ENCODE measurements around the gene PEF1.

Gene PEF1

DNA sequence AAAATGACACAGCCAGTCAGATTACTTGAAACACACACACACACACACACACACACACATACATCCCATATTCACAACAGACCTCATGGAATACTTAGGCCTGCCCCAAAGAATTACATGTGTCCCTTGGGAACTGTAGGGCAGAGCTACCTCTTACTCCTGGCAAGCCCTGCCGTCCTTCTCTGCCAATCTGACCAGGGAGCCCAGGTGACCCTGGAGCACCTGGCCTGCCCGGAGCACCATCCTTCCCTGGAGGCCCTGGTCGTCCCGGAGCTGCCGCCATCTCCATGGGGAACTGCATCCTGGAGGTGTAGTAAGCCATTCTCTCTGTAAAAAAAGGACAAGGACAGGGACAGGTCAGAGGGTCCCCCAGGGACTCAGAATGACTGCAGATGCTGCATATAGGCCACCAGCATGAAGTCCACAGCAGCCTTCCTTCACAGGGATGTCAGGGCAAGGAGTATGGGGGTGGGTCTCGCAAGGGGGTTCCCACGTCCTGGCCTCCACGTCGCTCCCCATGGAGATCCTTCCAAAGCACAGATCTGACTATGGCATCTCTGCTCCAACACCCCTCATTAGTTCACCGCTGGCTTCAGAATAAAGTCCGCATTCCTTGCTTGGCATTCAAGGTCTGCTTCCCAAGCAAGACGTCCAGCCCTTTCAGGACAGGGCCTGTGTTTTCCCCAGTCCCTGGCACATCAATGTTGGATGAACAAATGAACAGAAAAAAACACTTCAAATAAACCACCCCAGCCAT is 9.2 kb upstream of the PEF1 start:
- DNase-seq = no peak

DNA sequence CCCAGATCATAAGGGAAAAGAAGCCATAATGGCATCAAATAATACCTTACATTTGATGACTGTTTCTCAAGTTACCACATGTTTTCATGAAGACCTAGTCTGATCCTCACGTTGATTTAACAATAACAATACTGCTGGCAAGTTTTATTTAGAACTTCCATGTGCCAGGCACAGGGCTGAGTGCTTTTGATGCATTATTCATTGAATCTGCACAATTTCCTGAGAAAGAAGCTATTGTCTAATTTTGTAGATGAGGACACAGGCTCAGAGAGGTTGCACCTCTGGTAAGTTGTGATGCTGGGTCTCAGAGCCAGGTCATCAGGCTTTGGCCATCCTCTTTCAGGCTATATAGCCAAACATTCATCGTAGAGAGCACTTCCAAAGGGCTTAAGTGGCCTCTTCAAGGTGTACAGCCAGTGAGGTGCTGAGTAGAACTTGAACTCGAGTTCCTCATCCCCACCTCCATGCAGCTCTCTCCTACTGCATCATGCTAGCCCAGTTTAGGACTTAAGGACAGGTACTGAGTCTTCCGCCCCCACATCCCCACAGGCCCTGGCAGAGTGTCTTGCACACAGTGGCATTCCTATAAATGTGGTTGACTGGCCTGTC is 8.3 kb upstream of the PEF1 start:
- no peak for DNase-seq

DNA sequence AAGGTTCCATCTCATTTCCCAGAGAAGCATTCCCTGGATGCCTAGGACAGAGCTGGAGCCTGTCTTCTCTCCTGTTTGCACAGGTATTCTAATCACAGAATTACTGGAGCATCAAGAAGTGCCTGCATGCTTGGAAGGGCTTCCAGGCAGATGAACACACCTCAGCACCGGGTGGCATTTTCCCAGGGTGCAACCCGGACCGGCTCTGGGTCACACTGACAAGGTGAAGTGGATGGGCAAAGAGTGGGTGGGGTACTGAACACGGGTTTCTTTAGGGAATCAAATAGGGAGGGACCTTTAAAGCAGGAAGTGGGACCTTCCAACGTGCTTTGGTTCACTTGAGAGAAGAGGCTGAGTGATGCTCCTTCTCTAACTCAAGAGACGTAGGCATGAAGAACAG is 7.1 kb upstream of the PEF1 start:
- no peak for DNase-seq

DNA sequence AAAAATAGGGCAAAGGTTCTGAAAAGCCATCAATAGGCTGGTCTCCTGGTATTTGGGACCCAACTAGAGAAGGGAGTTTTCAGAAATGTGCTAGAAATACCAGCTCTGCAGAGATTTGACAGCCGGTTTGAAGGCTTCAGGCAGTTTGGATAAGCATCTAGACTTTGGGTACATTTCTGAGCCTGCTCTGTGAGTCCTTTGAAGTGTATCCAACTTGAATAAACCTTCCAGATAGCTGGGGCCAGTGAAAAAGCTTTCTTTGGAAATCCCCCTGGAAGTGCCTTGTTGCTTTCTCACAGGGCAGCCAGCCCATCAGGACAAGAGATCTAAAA is 6.4 kb upstream of the PEF1 start:
- no peak for DNase-seq

DNA sequence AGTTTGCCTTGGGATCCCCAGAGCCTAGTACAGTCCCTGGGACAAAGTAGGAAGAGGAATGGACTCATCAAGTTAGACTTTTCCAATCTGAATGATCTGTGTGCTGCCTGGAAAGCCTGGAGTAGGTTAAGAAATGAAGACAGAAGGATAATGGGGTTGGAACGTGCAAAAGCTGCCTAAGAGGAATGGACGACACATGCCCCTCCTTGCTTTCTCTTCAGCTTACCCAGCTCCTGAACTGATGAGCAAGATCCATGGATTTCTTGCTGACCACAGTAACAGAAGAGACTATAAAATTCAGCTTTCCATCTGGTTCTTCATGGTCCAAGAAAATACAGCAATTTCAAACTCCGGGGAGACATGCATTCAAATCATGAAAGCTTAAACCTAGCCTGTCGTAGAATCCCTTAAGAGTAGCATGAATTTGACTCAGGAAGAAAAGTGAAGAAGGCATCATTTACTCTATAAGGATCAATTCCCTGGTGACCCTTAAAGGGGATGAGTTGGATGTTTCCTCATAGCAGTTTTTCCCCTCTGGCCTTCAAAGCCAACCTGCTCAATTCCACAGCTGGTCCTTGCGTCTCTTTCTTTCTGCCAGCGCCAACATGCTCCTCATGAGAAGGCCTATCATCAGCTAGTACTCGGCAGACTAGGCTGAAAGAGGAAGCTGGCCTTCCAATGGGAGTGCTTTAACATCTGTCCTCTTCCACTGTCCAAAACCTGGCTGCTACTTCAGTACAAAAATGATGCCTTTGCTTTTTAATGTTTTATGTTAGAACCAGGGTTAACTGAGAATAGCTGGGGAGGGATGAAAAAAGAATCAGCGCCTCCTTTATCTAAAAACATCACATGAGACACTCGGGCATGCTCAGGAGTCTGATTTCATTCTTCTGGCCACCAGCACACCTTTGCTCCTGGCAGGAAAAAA is 5.7 kb upstream of the PEF1 start:
- no peak for DNase-seq

DNA sequence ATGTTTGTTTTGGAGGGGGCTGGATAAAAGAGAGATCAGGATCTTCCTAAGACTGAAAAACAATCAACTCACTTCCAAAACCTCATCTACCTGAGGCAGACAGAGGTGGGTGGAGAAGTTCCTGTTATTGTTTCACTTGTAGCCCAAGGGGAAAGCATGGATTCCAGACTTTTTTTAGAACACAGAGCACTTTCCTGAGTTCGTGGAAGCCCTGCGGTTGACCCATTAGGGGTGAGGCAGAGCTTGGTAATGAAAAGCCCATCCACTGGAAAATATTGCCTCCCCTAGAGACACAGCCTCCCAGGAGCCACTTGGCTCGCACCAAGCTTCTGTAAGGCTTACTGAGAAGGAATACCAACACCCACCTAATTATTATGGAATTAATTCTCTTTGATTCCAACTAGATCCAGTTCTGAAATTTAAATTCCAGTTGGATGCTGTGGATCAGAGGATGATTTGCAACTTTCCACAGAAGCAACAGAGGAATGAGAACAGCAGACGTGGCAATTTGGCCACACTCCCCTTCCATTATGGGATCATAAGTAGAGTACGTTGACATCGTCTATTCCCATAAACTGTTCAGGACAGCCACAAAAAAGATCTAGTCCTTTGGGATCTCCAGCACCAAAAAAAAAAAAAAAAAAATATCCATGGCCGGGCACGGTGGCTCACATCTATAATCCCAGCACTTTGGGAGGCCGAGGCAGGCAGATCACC is 4.1 kb upstream of the PEF1 start:
- no peak for DNase-seq

DNA sequence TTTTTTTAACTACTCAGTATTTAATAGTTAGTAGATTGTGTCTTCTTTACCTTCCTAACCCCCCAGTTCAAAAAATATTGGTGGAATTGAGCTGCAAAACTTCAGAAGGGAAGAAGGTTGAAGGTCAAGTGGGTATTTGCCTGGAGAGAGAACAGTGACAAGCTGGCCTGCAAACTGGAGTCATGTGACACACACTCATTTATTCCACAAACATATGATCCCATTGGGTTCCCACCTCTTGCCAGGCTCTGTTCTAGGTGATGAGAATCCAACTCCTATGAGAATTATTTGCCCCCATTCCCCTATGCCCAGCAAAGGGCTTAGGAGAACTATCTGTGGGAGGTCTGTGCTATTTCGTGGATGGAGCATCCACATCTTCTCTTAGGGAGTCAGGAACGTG is 3.5 kb upstream of the PEF1 start:
- no peak for DNase-seq

DNA sequence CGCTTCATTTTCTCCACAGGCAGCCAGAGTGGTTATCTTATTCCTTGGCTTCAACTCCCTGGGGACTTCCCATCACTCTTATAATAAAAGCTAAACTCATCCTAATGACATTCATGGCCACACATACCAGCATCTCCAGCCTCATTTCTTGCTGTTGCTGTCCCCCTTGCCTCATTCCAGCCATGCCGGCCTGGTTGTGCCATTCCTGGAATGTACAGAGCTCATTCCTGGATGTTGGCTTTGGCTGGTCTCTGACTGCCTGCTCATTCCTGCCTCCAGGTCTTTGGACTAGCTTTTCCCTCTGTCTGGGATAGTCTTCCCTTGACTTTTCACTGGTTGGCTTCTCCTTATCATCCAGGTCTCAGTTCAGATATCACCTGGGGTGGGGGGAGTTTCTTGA is 2.4 kb upstream of the PEF1 start:
- DNase-seq = no peak

DNA sequence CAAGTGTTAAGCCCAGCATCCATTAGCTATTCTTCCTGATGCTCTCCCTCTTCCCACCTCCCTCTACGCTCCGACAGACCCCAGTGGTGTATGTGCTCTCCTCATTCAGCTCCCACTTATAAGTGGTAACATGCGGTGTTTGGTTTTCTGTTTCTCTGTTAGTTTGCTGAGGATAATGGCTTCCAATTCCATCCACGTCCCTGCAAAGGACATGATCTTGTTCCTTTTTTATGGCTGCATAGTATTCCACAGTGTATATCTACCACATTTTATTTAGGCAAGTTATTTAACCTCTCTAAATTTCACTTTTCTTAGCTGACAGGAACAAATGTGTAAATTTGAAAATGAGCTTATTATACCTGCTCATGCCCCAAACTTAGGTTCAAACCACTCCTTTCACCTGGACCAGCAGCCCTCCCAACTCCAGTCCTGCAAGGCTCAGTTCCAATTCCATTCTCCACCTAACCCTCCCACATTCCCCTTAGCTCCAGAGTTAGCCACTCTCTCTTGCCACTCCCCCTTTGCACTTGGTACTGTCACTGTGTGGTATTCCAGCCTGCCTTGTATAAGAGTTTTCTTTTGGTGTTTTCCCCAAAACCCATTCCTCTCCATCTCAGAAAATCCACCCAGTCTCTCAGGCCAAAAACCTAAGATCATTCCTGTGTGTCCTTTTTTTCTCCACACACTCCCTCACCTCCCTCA is 1.7 kb upstream of the PEF1 start:
- no peak for DNase-seq

DNA sequence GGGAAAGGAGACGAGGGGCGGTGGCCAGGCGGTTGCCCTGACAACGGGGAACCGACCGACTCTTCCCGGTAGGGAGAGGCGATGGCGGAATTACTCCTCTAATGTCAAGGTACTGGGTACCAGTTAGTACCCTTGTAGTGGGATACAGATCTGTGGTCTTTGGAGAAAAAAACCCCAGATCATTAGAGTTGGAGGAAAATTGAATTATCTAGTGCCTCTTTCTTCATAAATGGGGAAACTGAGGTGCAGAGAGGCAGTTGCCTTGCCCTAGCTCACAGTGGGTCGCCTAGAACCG is 545 bp upstream of the PEF1 start:
- no peak for DNase-seq

DNA sequence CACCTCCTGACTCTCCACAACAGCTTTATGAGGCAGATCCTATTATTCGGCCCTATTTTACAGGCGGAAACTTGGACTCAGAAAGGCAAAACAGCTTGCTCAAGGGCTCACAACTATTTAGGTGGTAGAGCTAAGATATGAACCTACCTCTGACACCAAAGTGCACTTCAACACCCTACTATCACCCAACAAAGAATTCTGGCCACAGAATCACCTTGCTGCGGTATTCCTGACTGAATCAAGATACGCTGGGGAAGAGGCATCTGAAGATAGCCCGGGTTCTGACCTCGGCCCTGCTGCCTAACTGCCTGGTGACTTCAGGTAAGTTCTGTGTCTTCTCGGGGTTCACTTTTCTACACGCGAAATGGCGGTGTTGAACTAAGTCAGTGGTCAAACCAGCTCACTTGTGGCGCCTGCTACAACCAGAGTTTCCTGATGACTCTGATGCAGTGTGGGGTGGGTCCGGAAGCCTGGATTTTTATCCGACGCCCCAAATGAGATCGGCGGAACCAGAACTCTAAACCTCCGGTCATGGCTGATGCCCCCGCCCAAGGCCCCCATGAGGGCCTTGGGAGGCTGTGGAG is 608 bp downstream of the PEF1 start:
- DNase-seq = no peak

DNA sequence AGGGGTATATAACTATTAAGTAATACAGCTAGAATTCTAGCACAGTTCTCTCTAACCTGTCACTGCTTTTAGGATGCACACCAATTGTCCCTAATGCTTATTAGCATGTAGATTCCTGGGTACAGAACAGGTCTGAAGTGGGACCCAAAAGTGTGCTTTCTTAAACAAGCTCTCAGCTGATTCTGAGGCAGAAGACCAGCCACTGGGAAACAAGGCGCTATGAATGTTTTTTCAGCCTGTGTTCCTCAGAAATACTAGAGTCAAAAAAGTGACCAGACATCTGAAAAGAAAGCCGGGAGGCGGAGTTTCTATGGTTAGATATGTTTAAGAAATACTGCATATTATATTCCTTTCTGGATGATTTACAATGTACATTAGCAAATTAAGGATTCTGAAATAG is 1.8 kb downstream of the PEF1 start:
- DNase-seq = no peak

DNA sequence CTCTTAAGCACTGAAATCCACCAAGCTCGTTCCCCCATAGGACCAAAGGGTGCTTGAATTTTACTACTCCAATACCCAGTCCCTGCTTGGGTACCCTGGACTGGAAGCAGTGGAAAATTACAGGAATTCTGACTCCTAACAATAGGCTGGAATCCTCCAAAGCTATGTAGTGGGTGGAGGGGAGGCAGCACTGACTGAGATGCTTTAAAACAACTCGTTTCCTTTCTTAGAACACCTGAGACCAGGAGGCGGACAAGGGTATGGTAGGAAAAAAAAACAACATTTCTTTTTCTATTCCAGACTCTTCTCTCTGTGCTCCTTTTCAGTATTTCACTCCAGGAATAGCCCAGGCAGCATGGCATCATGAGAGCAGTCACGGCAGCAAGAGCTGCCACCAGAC is 2.3 kb downstream of the PEF1 start:
- no peak for DNase-seq

DNA sequence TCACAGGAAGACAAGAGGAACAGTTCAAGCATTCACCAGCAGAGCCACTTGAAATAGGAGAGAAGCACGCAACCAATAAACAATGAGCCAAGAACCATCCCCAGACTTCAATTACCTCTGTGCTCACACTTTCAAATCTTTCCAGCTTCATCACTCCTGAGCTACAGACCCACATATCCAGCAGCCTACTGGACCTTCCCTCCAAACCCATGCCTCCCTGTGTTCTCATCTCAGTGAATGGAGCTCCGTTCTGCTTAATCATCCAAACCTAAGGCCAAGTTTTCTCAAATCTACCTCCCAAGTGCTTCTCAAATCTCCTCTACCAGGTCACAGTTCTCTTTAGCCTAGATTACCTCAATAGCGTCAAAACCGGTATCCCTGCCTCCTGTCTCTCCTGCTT is 3.7 kb downstream of the PEF1 start:
- no peak for DNase-seq

DNA sequence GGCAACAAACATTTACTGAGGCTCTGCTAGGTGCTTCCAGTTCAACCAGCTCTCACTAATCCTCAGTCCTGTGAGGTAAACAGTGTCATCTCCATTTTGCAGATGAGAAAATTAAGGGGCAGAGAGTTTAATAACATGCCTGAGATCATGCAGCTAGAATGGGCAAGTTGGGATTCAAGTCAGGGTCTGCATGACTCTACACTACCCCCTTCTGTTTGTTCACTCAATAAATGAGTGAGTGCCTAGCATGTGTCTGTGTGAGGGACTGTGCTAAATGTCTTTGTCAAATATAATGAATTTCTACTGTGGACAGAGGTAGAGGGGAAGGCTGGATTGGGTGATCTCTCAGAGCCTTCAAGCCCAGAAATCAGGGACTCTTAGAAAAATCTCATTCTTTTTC is 4.5 kb downstream of the PEF1 start:
- DNase-seq = no peak

DNA sequence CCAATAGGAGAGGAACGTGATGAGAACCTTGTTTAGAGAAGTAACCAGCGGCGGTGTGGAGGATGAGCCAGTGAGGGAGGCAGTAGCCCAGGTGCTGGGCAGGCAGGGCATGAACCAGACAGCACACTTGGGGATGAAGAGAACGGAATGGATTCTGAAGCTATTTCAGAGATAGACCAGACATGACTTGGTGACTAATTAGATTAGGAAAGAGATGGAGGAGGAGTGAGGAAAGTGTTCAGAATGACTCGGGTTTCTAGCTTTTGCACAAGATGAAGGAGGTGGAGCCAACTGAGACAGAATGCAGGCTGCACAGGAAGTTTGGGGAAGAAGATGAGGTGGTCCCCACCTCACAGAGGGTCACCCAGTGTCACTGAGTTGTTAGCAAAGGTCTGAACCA is 5.1 kb downstream of the PEF1 start:
- DNase-seq = no peak

DNA sequence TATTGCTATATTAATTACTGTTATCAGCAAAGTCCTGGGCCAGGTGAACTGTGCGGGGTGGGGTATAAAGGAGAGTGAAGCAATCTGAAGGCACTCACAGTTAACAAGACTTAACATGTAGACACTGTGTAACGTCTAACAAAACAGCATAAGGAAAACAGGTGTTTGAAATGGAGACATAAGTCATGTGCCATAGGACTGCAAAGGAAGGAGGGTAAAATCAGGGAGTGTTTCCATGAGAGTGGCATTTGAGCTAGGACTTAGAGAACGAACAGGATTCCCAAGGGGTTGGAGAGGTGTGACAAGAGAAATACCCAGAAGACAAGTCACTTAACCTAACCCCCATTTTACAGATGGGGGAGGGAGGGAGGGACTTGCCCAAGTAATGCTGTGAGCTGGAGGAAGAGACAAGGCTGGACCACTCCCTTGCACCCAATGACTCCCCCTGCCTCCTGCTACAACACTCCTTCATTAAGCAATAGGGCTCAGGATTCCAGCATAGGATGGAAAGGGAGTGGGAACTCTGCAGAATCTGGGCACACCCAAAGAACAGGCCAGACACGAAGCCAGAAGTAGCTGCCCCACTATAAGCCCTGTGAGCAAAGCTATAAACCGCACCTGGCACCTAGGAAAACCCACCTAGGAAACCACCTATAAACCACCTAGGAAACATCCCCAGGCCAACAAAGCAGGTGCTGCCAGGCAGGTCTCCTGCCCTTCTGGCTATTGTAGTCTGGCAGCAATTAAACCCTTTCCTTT is 6.6 kb downstream of the PEF1 start:
- no peak for DNase-seq

DNA sequence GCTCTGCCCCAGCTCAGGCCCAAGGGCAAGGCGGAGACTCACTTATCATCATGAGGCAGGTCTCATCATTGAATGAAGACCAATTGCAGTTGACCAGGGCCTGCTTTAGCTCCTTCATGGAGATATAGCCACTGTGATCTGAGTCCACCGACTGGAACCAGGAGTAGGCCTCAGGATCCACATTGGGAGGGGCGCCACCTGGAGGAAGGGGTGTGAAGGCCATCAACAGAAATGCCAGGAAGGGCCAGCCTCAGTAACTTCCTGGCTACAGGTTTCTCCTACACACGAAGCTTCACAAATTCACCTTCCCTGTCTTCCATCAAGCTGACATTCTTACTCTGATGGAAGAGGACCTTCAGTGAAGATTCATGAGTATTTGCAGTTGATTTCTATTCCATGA is 11.6 kb downstream of the PEF1 start:
- no peak for DNase-seq

DNA sequence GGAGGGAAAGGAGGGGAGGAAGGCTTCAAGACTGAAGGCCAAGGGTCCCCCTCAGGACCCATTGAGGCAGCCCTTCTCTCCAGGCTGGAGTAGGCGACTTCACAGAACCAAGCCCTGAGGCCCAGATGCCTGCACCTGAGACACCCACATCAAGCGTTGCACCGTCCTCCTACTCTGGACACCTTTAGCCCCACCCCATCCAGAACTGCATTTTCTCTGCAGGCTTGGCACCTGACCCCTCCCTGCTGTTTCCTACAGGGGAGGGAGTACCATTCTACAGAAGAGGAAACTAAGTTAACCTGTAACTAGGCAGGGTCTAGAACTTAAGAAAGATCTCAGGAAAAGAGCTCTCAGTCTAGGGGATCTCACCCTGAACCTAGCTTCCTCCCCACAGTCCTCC is 12.0 kb downstream of the PEF1 start:
- no peak for DNase-seq

DNA sequence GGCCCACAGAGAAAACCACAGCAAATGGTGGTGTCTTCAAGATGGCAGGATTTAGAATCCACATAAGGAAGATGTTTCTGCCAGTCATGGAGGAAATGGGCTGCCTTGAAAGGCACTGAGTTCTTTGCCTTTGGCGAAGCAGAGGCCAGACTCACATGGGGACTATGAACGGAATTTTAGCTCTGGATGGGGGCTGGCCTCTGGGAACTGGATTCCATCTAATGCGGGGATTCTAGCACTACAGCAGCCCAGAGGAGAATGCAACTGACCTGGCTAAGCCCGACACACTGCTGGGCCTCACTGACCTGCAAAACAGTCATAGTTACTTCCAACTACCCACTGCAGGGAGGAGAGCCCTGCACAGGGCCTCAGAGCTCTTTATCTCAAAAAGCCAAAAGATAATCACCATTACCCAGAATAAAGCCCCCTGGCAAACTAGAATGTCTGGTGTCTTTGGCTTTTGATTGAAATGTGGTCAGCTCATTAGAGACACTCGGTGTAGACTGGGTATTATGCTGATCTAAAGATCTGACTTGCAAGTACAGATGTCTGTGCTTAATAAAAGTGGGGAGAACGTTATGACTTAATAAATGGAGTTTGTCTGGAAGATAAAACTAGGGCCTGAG is 15.6 kb downstream of the PEF1 start:
- DNase-seq = no peak

DNA sequence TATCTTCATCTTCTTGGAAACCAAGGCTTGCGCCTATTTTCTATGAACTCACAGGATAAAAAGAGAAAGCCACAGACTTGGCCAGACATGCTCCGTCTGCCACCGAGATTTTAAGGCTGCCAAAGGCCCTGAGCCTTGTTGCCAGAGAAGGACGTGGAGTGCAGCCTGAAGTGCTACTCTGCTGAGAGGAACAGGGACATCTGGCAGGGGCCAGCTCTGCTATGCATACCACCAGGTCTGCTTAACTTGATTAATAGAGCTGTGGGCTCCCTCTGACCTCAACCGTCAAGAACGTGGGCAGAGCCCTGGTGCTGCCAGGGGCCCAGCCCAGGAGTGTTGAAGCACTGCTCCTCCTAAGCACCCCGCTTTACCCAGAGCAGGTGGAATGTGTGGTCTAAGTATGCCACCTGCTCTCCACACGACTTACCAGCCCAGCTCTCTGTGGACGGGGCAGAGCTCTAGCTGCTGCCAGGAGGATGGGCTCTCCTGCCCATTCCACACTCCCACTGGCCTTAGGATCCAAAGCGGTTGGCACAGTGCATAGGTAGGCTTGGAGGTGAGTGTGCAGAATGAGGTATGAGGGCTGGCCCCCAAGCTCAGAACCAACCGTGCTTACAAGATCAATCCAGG is 16.6 kb downstream of the PEF1 start:
- DNase-seq = no peak
